T follicular helper cell (primary cell): ENCODE measurements around the gene CYP4F12.
"Not testable (repeated sequence)": the region's sequence is repeated elsewhere in the genome, so short reads cannot be mapped to it uniquely, and the experiment has no call there.

Experiments
- DNase-seq: peaks from one replicate; pipeline ENCODE4 v3.0.0-alpha.2; 2020; ENCODE audit warnings: low read depth

The CYP4F12 gene

GRCh38 chr19:15650123-15650522 lies 22.8 kb upstream of the CYP4F12 start:
- DNase-seq = not testable (repeated sequence)

GRCh38 chr19:15651791-15652190 lies 21.1 kb upstream of the CYP4F12 start:
- DNase-seq = no peak

- DNase-seq = no peak
Measured at GRCh38 chr19:15652559-15653278, 20.2 kb upstream of the CYP4F12 start.

- no peak for DNase-seq
Measured at GRCh38 chr19:15656467-15656866, 16.4 kb upstream of the CYP4F12 start.

- DNase-seq = no peak
Measured at GRCh38 chr19:15663247-15663646, 9.6 kb upstream of the CYP4F12 start.

- no peak for DNase-seq
Measured at GRCh38 chr19:15666186-15666585, 6.7 kb upstream of the CYP4F12 start.

- no peak for DNase-seq
Measured at GRCh38 chr19:15666883-15667282, 6.0 kb upstream of the CYP4F12 start.

- no peak for DNase-seq
Measured at GRCh38 chr19:15669440-15669839, 3.4 kb upstream of the CYP4F12 start.

GRCh38 chr19:15669891-15670290 lies 3.0 kb upstream of the CYP4F12 start:
- no peak for DNase-seq

- no peak for DNase-seq
Measured at GRCh38 chr19:15671237-15671821, 1.6 kb upstream of the CYP4F12 start.

- DNase-seq = no peak
Measured at GRCh38 chr19:15671891-15672579, 852 bp upstream of the CYP4F12 start.

GRCh38 chr19:15673176-15673654 lies 328 bp downstream of the CYP4F12 start:
- no peak for DNase-seq

GRCh38 chr19:15675560-15675959 lies 2.7 kb downstream of the CYP4F12 start:
- DNase-seq = no peak

- no peak for DNase-seq
Measured at GRCh38 chr19:15679089-15679488, 6.2 kb downstream of the CYP4F12 start.

GRCh38 chr19:15679865-15680264 lies 7.0 kb downstream of the CYP4F12 start:
- not testable (repeated sequence) for DNase-seq

- no peak for DNase-seq
Measured at GRCh38 chr19:15680478-15681322, 7.8 kb downstream of the CYP4F12 start.

GRCh38 chr19:15683411-15683810 lies 10.5 kb downstream of the CYP4F12 start:
- no peak for DNase-seq

GRCh38 chr19:15684828-15685227 lies 11.9 kb downstream of the CYP4F12 start:
- DNase-seq = no peak

GRCh38 chr19:15696654-15697194 lies 23.8 kb downstream of the CYP4F12 start:
- no peak for DNase-seq

- DNase-seq = no peak
Measured at GRCh38 chr19:15701757-15702533, 29.1 kb downstream of the CYP4F12 start.

GRCh38 chr19:15702534-15702930 lies 29.6 kb downstream of the CYP4F12 start:
- DNase-seq = no peak
